GM19467 (cell line): Measurements from ENCODE around the gene GRIN2A.
"Not testable (repeated sequence)": the region's sequence is repeated elsewhere in the genome, so short reads cannot be mapped to it uniquely, and the experiment has no call there.

Experiments
- ATAC-seq: cut with Tn5 transposase; IDR thresholded peaks from one replicate; pipeline ENCODE4 v1.9.1; 2021; ENCODE audit warnings: mild to moderate bottlenecking, moderate library complexity; ENCODE audit not compliant: unreplicated experiment

GRIN2A gene

GRCh38 chr16:9932000-9932399, 250.2 kb downstream of the GRIN2A start:
- ATAC-seq: no peak

- no peak for ATAC-seq
Observed at GRCh38 chr16:9929836-9930235, 252.4 kb downstream of the GRIN2A start.

DNA sequence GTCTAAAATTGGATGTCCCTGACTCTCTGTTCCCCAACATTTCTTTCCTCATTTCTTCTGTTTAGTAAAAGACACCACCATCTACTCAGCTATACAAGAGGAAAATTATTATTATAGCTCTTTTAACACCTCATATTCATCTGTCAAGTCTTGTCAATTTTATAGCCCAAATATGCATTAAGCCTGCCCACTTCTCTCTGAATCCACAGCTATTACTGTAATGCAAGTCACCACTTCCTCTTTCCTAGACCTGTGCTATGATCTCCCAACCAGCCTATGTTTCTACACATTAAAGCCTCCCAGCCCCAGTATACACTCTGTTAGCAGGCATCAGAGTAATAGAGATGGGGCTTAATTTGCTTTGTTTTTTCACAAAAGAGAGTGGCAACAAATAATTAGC, 252.9 kb downstream of the GRIN2A start:
- ATAC-seq: no peak

GRCh38 chr16:9922441-9922840, 259.8 kb downstream of the GRIN2A start:
- ATAC-seq: no peak

GRCh38 chr16:9921997-9922396, 260.2 kb downstream of the GRIN2A start:
- ATAC-seq: no peak

GRCh38 chr16:9919460-9919859, 262.8 kb downstream of the GRIN2A start:
- ATAC-seq: no peak

GRCh38 chr16:9917691-9918090, 264.5 kb downstream of the GRIN2A start:
- no peak for ATAC-seq

DNA sequence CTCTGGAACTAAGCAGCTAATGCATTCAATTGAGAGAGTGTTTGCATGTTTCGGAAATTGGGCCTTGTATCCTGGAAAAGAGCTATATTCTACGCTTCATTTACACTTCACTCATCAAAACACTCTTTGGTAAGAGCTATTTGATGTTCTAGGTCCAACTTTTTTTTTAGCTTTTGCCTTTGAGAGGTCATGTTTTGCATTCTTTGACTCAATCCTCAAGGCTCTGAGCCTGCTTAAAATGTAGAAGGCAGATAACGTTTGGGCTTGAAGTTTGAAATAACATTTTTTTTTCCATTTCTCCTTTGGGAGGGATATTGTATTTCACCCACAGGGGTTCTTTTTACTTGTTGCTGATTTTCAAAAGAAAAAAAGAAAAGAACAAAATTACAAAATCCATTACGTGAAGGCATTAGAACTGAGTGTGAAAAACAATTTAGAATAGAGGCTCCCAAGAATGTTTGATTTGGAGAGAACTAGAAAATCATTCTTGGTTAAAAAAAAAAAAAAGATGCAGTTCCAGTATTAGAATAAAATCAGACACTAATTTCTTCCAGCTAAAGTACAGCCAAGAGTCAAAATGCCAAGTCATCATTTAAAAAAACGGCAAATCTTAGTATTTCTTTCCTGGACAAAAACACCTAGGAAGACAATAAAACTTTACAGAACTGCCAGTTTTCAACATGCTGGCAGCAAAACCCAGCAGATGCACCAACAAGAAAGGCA, 268.5 kb downstream of the GRIN2A start:
- ATAC-seq: no peak

DNA sequence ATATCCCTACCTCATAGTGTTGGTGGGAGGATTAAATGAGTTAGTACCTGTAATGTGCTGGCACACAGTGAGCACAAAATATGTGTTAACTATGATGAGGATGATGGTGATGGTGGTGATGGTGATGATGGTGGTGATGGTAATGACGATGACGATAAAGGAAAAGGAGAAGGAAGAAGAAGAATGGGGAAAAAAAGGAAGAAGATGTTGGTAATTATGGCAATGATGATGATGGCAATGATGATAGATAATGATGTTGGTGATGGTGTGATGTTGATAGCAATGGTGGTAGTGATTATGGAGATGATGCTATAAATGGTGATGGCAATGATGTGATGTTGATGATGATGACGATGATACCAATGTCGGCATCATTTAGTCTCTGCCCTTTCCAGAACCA, 270.2 kb downstream of the GRIN2A start:
- no peak for ATAC-seq

DNA sequence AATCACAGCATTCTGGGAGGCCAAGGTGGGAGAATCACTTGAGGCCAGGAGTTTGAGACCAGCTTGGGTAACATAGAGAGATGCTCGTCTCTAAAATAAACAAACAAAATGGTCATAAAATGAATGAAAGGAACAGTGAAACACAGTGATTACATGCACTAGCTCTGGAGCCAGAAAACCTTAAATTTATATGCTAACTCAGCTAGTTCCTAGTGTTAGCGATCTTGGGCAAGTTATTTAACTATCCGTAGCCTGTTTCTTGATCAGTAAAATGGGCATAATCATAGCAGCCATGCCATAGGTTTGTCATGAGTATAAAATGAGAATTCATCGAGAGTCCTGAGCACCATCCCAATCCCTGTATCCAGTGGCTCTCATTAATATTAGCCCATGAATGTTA, 271.0 kb downstream of the GRIN2A start:
- ATAC-seq: no peak

GRCh38 chr16:9909072-9909825, 273.0 kb downstream of the GRIN2A start:
- ATAC-seq: no peak

- no peak for ATAC-seq
Observed at GRCh38 chr16:9908613-9909012, 273.6 kb downstream of the GRIN2A start.

GRCh38 chr16:9907752-9908151, 274.5 kb downstream of the GRIN2A start:
- no peak for ATAC-seq

DNA sequence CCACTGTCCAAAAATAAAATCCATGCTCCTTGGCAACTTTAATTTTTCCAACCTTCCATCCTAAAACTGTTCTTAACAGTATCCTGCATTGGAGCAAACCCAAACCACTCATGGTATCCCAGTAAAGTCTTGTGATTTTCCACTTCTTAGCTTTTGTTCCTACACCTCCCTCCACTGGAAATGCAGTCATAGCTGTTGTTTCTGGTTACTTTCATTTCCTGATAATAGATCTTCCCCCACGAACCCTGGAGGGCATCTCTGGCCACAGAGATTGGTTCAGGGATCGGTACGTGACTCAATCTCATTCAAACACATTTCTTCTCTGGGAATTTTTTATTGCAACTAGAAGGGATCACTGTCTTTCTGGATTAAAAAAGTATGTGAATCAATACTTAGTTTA, 276.0 kb downstream of the GRIN2A start:
- no peak for ATAC-seq

- ATAC-seq: no peak
Observed at GRCh38 chr16:9904526-9904925, 277.7 kb downstream of the GRIN2A start.

DNA sequence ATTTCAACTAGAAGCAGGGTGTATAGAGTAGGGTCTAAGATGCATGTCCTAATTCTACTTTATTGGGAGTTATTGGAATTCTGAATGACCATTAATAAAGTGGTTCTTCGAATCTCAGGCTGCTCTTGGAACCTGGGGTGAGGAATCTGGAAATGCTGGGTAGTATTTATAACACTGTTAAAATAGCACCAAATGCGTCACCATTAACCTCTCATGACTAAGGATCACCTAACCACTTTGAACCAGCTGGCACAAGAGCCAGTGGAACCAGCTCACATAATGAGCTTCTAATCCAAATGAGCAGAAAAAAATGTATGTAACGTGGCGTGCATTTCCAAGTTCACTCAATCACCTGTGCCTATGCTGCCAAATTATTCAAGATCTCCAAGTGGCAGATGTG, 281.7 kb downstream of the GRIN2A start:
- no peak for ATAC-seq

DNA sequence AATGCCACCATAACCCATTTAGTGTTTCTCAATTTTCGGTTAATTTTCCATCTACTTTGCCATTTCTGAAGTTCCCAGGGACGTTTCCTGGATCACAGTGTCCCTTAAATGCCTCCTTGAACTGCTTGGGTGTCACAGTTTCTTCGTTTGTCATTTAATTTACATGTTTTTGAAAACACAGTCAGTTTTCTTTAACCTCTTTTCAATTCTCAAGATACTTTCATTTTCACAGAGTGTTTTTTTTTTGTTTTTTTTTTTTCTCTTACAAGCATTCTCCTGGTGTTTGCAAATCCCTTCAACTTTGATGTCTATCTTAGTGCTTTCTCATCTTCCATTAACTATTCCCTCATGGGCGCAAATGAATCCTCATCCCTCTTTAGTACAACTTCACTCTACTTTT, 283.7 kb downstream of the GRIN2A start:
- ATAC-seq: no peak

GRCh38 chr16:9898124-9898523, 284.1 kb downstream of the GRIN2A start:
- no peak for ATAC-seq

GRCh38 chr16:9895817-9896216, 286.4 kb downstream of the GRIN2A start:
- ATAC-seq: no peak

DNA sequence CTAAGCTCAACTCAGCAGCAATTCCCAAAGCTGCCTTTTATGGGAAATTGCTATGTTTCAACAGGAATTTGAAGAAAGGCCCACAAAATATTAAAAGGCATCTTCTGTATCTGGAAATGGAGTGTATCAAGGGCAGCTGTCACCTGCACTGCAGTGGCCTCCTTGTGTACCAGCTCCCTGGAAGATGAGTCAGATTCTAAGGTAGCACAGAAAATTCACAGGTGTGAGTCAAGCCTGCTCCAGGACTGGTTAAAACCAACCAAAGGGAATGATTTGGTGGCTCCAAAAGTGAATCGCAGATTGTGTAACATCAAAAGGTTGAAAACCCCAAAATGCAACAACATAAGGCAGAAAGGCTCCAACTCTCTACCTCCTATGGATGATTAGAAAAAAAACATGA, 296.4 kb downstream of the GRIN2A start:
- no peak for ATAC-seq

- no peak for ATAC-seq
Observed at GRCh38 chr16:9885467-9885866, 296.8 kb downstream of the GRIN2A start.

- ATAC-seq: not testable (repeated sequence)
Observed at GRCh38 chr16:9875981-9876380, 306.2 kb downstream of the GRIN2A start.

GRCh38 chr16:9874219-9874618, 308.0 kb downstream of the GRIN2A start:
- ATAC-seq: no peak
